Ramos (cell line): ENCODE measurements around the gene TAOK1.

ENCODE experiments used
- in situ Hi-C: fragments of 300-500 bp; cut with MboI; formaldehyde crosslinking; loops from one replicate; pipeline ENCODE4 v1.14.3; 2022; ENCODE audit warnings: low sequenced_read_pairs; ENCODE audit not compliant: unreplicated experiment

The TAOK1 gene

GRCh38 chr17:29589524-29590410, 199.6 kb downstream of the TAOK1 start, which contains the start of gene GIT1:
Gene GIT1 (minus strand): TSS chr17:29589648. CDS start chr17:29589378, 270 bp downstream.
- in situ Hi-C loops = no loop called here

GRCh38 chr17:29590411-29591145, 200.4 kb downstream of the TAOK1 start:
- in situ Hi-C loops = no loop called here

GRCh38 chr17:29591146-29591736, 201.1 kb downstream of the TAOK1 start:
- in situ Hi-C loops = no loop called here

DNA sequence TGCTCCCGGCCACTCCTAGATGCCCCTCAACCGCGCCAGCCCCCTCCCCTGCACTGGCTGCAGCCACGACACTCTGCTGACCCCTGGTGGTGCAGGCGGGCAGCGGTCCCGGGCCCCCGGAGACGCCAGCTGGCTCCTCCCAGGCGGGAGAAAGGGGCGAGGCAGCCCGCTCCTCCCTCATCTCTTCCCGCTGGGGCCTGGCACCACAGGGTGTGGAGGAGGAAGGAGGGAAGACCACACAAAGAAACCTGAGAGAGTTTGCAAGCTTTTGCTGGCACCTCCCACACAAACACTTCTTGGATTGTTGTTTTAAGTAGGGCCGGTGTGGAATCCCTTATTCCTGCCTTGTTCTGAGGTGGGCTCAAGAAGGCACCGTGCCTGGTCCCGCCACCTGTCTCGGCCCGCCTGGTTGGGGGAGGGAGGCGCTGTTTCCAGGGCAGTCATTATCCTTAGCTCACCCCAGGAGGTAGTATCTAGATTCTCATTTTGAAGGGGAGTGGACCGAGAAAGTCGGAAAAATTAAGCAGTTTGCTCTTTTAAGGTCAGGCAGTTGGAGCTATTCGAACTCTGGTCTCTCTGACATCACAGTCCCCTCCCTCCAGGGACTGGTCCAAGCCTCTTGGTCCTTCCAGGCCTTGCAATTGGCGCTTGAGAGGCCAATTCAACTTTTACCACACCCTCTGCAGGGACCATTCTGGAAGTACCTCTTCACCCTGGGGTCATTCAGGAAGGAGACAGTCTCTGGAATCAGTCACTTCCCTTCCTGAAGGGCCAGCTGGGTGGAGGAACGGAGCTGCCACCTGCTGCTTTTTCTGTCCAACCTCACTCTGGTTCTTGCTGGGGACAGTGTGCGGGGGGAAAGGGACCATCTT, 201.8 kb downstream of the TAOK1 start:
- in situ Hi-C loops = no loop called here

GRCh38 chr17:29592850-29593551, 202.8 kb downstream of the TAOK1 start, which contains the start of gene ANKRD13B:
Gene ANKRD13B (plus strand): TSS chr17:29593132. CDS start chr17:29593622, 490 bp downstream.
- in situ Hi-C loops = no loop called here

DNA sequence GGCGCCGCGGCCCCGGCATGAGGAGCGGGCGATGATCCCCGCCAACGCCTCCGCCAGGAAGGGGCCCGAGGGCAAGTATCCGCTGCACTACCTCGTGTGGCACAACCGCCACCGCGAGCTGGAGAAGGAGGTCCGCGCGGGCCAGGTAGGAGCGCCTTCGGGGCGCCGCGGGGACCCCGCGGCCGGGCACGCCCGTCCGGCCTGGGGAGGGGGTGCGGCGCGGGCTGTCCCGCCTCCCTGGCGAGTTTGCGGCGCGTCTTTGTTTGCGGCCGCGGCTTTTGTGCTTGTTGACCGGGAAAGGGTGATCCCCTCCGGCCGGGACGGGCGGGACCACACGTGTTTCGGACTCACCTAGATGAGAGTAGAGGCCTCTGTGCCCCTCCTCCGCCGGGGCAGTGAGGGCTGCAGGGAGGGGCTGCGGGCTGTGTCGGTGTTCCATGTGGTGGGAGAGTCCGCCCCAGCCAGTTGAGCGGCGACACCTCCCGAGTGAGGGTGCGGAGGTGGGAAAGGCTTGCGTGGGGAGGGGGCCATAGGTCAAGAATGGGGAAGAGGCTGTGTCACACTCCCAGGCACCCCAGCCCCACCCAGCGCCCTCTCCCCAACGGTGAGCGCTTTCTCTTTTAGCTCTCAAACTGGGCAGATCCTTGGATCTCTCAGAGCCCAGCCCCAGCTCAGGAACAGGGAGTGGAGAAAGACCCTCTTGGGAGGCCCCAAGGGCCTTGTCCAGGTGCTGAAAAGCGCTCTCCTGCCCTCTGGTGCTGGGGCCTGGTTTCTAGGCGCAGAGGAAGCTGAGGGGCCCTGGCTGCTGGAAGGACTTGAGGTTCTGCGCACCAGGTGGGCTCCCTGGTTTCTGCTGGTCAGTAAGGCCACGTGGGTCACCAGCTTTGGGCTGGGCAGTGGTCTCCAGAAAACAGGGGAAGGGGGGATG, 203.7 kb downstream of the TAOK1 start:
- in situ Hi-C loops = no loop called here

DNA sequence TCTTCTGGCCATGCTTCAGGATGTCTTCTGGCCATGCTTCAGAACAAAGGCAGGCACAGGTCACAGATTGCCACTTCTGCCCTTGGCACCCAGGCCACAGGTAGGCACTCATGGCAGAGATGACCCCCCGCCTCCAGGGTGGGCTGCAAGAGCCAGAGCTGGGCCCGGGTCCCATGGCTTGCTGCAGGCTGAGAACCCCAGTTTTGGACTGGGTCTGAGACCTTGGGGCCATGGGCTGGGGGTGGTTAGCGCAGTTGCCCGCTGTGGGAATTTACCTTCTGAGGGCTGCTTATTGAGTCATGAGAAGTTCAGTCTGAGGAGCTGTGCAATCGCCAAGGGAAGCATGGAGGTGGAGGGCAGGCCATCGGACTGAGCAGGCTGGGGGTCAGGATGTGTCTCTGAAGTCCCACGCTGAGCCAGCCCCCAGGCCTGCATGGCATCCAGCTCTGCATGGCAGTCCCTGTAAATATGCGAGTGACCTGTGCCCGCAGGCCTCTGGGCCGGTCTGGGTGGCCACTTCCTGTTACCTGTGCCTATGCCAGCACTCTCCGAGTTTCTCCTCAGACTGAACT, 204.4 kb downstream of the TAOK1 start:
- in situ Hi-C loops = no loop called here

GRCh38 chr17:29595107-29595942, 205.2 kb downstream of the TAOK1 start:
- in situ Hi-C loops = no loop called here

- in situ Hi-C loops = no loop called here
Measured at GRCh38 chr17:29595943-29596774, 206.0 kb downstream of the TAOK1 start.

DNA sequence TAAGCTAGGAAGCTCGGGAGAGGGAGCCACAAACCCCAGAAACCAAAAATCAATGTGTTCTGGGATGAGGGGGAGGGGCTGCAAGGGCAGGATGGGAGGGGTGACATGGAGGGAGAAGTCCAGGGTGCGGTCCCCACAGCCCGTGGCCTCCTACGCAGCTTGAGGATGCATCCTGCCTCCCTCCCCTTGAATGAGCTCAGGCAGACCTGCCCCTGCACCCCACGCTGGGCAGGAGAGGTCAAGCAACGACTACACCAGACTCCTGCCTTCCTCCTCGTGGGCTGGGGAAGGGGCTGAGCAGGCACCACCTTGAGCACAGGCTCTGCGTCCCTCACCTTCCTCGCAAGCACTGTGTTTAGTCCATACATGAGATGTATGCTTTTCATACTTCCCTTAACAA, 206.6 kb downstream of the TAOK1 start:
- in situ Hi-C loops = no loop called here

GRCh38 chr17:29597361-29598172, 207.4 kb downstream of the TAOK1 start:
- in situ Hi-C loops = no loop called here
